ENCODE results near the gene MFAP3L. TPM values are rescaled to one million over a fixed set of nuclear protein-coding genes. Genes with fewer than 3 reads are reported as not detected.
A peak's percentile ranks its signal among the peaks of the same experiment; 100 is the strongest.

MFAP3L gene
- 1 to 10 TPM; 2.0 to 4.1 (median 2.3) TPM for total RNA-seq
- 1 to 10 TPM in 1 of 2 donors, under 1 TPM in 1; 0.76 to 1.3 TPM for polyA plus RNA-seq

- TF ChIP-seq CTCF (IDR thresholded peaks at IDR 0.05): no peak
- ATAC-seq (peak; percentile 86 to 94 (median 94)), FAIRE-seq (no peak), DNase-seq (peak; percentile 84 to 97 (median 90))
- Histone ChIP-seq H3K27ac (peak within 1 kb of the TSS; percentile 66 to 85 (median 76)), H3K9me3 (no peaks in the 10 kb centered on the region), H3K27me3 (no peaks in the 10 kb centered on the region), H3K4me1 (no peaks in the 10 kb centered on the region), H3K36me3 (no peaks in the 10 kb centered on the region), H3K4me3 (peak within 1 kb of the TSS; percentile 68 to 92 (median 84))
- 0 to 1% methylated on average over 54 to 86 of the region's 86 CpGs for WGBS, 2 donors
- intact Hi-C loops (cut with DNase I): no loop called here
Observed at GRCh38 chr4:170026253-170027021, at the start of gene MFAP3L. Gene MFAP3L (minus strand): TSS chr4:170026395. CDS start chr4:170005877, 20,518 bp downstream.

GRCh38 chr4:170071196-170071595, 45.0 kb upstream of the MFAP3L start:
- no peak for ATAC-seq

GRCh38 chr4:170068438-170069128, 42.4 kb upstream of the MFAP3L start:
- WGBS, 2 donors: 77% methylated on average over 8 of the region's 8 CpGs
- H3K4me1 ChIP-seq: no peaks in the 10 kb centered on the region
- no peak overlapping the region for H3K4me3 ChIP-seq
- H3K27ac ChIP-seq: no peak overlapping the region
- intact Hi-C loops (cut with DNase I): no loop called here
- TF ChIP-seq CTCF (IDR thresholded peaks at IDR 0.05): no peak
- DNase-seq: no peak
- H3K9me3 ChIP-seq: no peaks in the 10 kb centered on the region
- FAIRE-seq: no peak
- no peaks in the 10 kb centered on the region for H3K27me3 ChIP-seq
- no peaks in the 10 kb centered on the region for H3K36me3 ChIP-seq
- ATAC-seq: no peak

More at GRCh38 chr4:170071196-170071595, 45.0 kb upstream of the MFAP3L start:
- TF ChIP-seq CTCF (IDR thresholded peaks at IDR 0.05): no peak
- FAIRE-seq (no peak), DNase-seq (no peak)
- Histone ChIP-seq H3K27me3 (no peaks in the 10 kb centered on the region), H3K27ac (no peak overlapping the region), H3K4me1 (no peaks in the 10 kb centered on the region), H3K4me3 (no peak overlapping the region), H3K9me3 (no peaks in the 10 kb centered on the region), H3K36me3 (no peaks in the 10 kb centered on the region)
- intact Hi-C loops (cut with DNase I): no loop called here
- 83 to 89% methylated on average over 6 of the region's 6 CpGs for WGBS, 2 donors

- intact Hi-C loops (cut with DNase I): loop anchor here in 1 of 3 donors (10.0 kb wide), 1 partner anchor 245 kb away; no protein-coding TSS in a partner anchor
- no peak overlapping the region for H3K4me3 ChIP-seq
- FAIRE-seq: no peak
Observed at GRCh38 chr4:170059421-170059820, 33.2 kb upstream of the MFAP3L start.

More at GRCh38 chr4:170059421-170059820, 33.2 kb upstream of the MFAP3L start:
- DNase-seq (no peak), ATAC-seq (no peak)
- Histone ChIP-seq H3K4me1 (no peaks in the 10 kb centered on the region), H3K9me3 (no peaks in the 10 kb centered on the region), H3K36me3 (no peaks in the 10 kb centered on the region), H3K27ac (no peak overlapping the region), H3K27me3 (no peaks in the 10 kb centered on the region)
- whole genome bisulfite sequencing, 2 donors: 88 to 93% methylated on average over 4 of the region's 4 CpGs
- no peak for TF ChIP-seq CTCF (IDR thresholded peaks at IDR 0.05)
